Peyer's patch (tissue), 4 donors: Measurements from ENCODE around the gene ROBO2. TPM values are rescaled to one million over a fixed set of nuclear protein-coding genes. Genes with fewer than 3 reads are reported as not detected.

Experiments used
- DNase-seq, 3 donors: peaks; one replicate each; pipeline ENCODE4 v3.0.0-alpha.2; 2017 to 2019
- H3K27ac ChIP-seq, 4 donors: fragments of 200-600 bp; sonication (generic); one replicate each; pipeline ENCODE4 v1.5.1; 2016 to 2019
- H3K27me3 ChIP-seq, 2 donors: fragments of 200-600 bp; sonication (generic); one replicate each; pipeline ENCODE4 v1.5.1; 2019
- H3K36me3 ChIP-seq, 3 donors: fragments of 200-600 bp; sonication (generic); one replicate each; pipeline ENCODE4 v1.5.1; 2016 to 2019
- H3K4me1 ChIP-seq, 4 donors: fragments of 200-600 bp; sonication (generic); one replicate each; pipeline ENCODE4 v1.5.1; 2016 to 2019
- H3K4me3 ChIP-seq, 4 donors: fragments of 200-600 bp; sonication (generic); 1 replicate in 3 of 4; 2 replicates in 1 of 4; pipeline ENCODE4 v1.5.1; 2016 to 2019; ENCODE audit warnings: mild to moderate bottlenecking in 1 of 4
- H3K9me3 ChIP-seq, 4 donors: fragments of 200-600 bp; sonication (generic); one replicate each; pipeline ENCODE4 v1.5.1; 2016 to 2019; ENCODE audit warnings: mild to moderate bottlenecking in 1 of 4
- CTCF ChIP-seq, 6 experiments: fragments of 450-650 bp in 4 of 6; fragments of 200-600 bp in 2 of 6; sonication (generic) in 1 of 6; IDR thresholded peaks; one replicate each; pipeline ENCODE4 v1.5.1; 2017 to 2019; ENCODE audit warnings: antibody characterized with exemption in 6 of 6, mild to moderate bottlenecking in 3 of 6, moderate library complexity in 1 of 6
- POLR2A ChIP-seq, 2 donors: fragments of 450-650 bp; IDR thresholded peaks; one replicate each; pipeline ENCODE4 v1.5.1; 2017; ENCODE audit warnings: antibody characterized with exemption in 2 of 2, mild to moderate bottlenecking in 2 of 2, moderate library complexity in 2 of 2
- total RNA-seq, 4 donors: library from RNA; depleted of rRNA; stranded (reverse); fragments of >200 nt; gene quantifications; one replicate each; pipeline ENCODE4 v1.1.0, GENCODE V29; 2016

The ROBO2 gene
- total RNA-seq, 4 donors from 2014 or later, result 1.1 to 5.4 (median 3.4) TPM

DNA sequence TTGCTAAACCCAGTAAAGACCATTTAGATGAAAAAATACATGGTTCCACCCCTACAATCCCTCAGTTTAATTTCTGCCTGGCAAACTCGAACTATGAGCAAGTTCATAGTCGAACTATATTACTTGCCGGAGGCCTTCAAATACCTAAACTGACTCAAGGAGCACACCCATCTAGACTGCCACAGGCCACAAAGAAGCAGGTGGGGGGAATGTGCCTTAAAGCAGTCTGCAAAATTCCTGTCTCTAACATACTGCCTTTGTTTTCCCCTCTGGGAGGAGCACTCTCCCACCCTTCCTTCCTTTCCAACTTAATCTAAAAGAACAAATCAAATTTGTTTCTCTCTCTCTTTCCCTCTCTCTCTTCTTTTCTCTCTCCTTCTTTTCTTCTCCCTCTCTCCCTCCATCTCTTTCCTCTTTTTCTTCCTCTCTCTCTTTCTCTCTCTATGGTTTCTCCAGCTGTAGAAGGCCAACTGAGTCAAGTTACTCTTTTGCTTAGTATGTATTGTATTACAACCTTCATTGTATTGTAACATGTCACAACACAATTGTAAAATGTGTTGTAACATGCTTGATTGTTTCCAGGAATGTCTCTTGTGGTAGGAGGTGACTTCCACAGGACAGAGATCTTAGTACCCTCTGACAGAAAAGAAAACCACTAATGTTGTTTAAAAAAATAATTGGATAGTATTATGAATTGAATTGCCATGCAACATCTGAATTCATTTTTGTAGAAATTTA is 496.3 kb downstream of the ROBO2 start:
- no peak overlapping the region for H3K4me3 ChIP-seq
- peaks cover 0 to 2% (median 0%) of the 10 kb centered on the region in 4 donors for H3K9me3 ChIP-seq
- H3K4me1 ChIP-seq, result no peaks in the 10 kb centered on the region
- no peak overlapping the region for H3K27ac ChIP-seq
- no peaks in the 10 kb centered on the region for H3K27me3 ChIP-seq
- TF ChIP-seq CTCF (IDR thresholded peaks at IDR 0.05) (no peak), POLR2A (IDR thresholded peaks at IDR 0.05) (no peak)
- H3K36me3 ChIP-seq, result no peaks in the 10 kb centered on the region
- DNase-seq, result no peak

DNA sequence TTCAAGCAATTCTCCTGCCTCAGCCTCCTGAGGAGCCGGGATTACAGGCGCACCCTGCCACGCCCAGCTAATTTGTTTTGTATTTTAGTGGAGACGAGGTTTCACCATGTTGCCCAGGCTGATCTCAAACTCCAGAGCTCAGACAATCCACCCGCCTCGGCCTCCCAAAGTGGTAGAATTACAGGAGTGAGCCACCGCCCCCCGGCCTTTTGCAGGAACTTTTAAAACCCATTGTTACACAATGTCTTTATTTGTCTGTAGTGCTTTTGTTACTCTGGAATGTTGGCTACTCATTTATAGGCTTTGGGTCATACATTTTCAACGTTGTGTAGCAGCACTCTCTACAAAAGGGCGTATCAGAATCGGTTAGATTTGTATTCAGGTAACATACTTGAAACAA is 499.1 kb downstream of the ROBO2 start:
- TF ChIP-seq POLR2A (IDR thresholded peaks at IDR 0.05), result no peak
- TF ChIP-seq CTCF (IDR thresholded peaks at IDR 0.05), result no peak

DNA sequence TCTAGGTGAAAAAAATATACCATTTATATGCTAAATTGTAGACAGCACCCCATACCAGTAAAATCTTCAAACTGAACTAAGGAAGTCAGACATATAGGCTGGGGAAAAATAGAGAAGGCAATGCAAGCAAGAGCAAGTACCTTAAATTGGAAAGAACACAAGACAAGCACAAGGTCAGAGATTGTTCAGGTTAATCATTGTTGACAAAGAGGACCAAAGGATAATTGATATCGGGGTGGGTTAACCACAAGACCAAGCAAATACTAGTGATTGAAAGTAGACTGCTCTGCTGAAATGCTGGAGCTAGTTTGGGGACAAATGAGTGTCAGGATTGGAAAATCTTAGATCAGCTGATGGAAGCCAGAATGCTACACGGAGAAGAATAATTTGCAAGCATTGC is 499.8 kb downstream of the ROBO2 start:
- H3K4me1 ChIP-seq, result no peaks in the 10 kb centered on the region
- DNase-seq, result no peak
- H3K36me3 ChIP-seq, result no peaks in the 10 kb centered on the region
- no peaks in the 10 kb centered on the region for H3K9me3 ChIP-seq
- no peak overlapping the region for H3K27ac ChIP-seq
- no peak overlapping the region for H3K4me3 ChIP-seq
- TF ChIP-seq CTCF (IDR thresholded peaks at IDR 0.05), result no peak
- TF ChIP-seq POLR2A (IDR thresholded peaks at IDR 0.05), result no peak
- H3K27me3 ChIP-seq, result no peaks in the 10 kb centered on the region

More for the DNA sequence above, 499.1 kb downstream of the ROBO2 start:
- Histone ChIP-seq H3K4me1 (no peaks in the 10 kb centered on the region), H3K36me3 (no peaks in the 10 kb centered on the region), H3K27me3 (no peaks in the 10 kb centered on the region), H3K27ac (no peak overlapping the region), H3K4me3 (no peak overlapping the region), H3K9me3 (no peaks in the 10 kb centered on the region)
- DNase-seq, result no peak

DNA sequence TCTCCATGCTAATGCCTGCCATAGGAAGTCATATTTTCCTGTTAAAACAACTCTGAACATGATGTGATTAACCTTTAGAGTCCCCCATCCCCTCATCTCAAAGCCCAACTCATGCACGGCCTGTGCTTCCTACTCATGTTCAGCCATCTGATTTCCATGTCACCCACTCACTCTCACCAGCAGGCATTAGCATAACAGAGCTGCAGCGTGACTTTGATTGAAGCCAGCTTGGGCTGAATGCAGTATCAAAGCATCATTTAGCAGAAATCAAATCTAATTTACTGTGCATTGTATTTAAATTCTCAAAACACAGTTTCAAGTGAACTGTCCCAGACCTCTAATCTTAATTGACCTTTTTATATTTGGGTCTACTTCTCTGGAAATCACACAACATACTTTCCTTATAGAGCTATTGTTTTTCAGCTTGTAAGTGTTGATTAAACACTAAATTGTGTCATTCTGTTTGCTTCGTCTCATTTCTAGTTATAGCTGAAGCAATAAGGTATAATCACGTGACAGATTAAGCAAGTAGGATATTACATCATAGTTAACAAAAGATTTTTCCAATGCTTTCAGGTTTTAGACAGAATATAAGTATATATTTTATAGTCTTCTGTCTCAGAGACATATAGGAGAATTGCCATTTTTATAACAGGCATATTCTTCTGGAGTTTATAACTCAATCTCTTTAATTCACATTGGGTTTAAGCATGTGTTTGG is 501.5 kb downstream of the ROBO2 start:
- TF ChIP-seq CTCF (IDR thresholded peaks at IDR 0.05) (no peak), POLR2A (IDR thresholded peaks at IDR 0.05) (no peak)

GRCh38 chr3:77546246-77546645 is 506.3 kb downstream of the ROBO2 start:
- TF ChIP-seq POLR2A (IDR thresholded peaks at IDR 0.05) (no peak), CTCF (IDR thresholded peaks at IDR 0.05) (no peak)
- H3K4me1 ChIP-seq, result no peaks in the 10 kb centered on the region
- no peaks in the 10 kb centered on the region for H3K27me3 ChIP-seq
- no peak overlapping the region for H3K4me3 ChIP-seq
- no peaks in the 10 kb centered on the region for H3K9me3 ChIP-seq
- H3K27ac ChIP-seq, result no peak overlapping the region
- H3K36me3 ChIP-seq, result no peaks in the 10 kb centered on the region
- DNase-seq, result no peak

More for the DNA sequence above, 501.5 kb downstream of the ROBO2 start:
- H3K4me1 ChIP-seq, result no peaks in the 10 kb centered on the region
- no peak overlapping the region for H3K27ac ChIP-seq
- H3K27me3 ChIP-seq, result no peaks in the 10 kb centered on the region
- H3K9me3 ChIP-seq, result no peaks in the 10 kb centered on the region
- H3K4me3 ChIP-seq, result no peak overlapping the region
- H3K36me3 ChIP-seq, result no peaks in the 10 kb centered on the region
- no peak for DNase-seq
